Endothelial cell of umbilical vein (primary cell): ENCODE data around the gene ENDOG.

Source experiments
- CTCF ChIP-seq, 2 donors: IDR thresholded peaks; 1 replicate in 1 of 2; 2 replicates in 1 of 2; pipeline ENCODE4 v1.5.1; 2011; ENCODE audit warnings: low read length in 2 of 2, mild to moderate bottlenecking in 2 of 2, moderate library complexity in 2 of 2, control low read depth in 1 of 2, inconsistent platforms in 1 of 2, low read depth in 1 of 2; ENCODE audit not compliant: insufficient read depth in 1 of 2; ENCODE audit errors: extremely low read depth in 1 of 2
- MYC ChIP-seq: IDR thresholded peaks from one replicate; pipeline ENCODE4 v1.6.1; 2011; ENCODE audit warnings: mild to moderate bottlenecking, low read depth, low read length
- POLR2A ChIP-seq: IDR thresholded peaks from 2 replicates; pipeline ENCODE4 v1.6.1; 2012; ENCODE audit warnings: low read depth, mild to moderate bottlenecking, control low read depth, low read length

GRCh38 chr9:128840524-128840923 is 22.2 kb downstream of the ENDOG start:
- no peak for TF ChIP-seq CTCF (IDR thresholded peaks at IDR 0.05; ENCODE audit: extremely low read depth in 1 of 2, insufficient read depth in 1 of 2, low read depth in 1 of 2, low read length in 2 of 2)
- TF ChIP-seq MYC, result no peak
- no peak for TF ChIP-seq POLR2A
